GM18498 (cell line): ENCODE data around the gene NAA60.

Source experiments
- ATAC-seq: cut with Tn5 transposase; IDR thresholded peaks from one replicate; pipeline ENCODE4 v1.9.1; 2021; ENCODE audit warnings: mild to moderate bottlenecking, moderate library complexity; ENCODE audit not compliant: unreplicated experiment

The NAA60 gene

GRCh38 chr16:3443108-3444031 is at the start of gene NAA60, which contains the start of gene ZNF597:
TSS of gene NAA60 (plus strand) at chr16:3443680. CDS start at chr16:3476228, 32,548 bp downstream.
TSS of gene ZNF597 (minus strand) at chr16:3443504. CDS start at chr16:3443153, 351 bp downstream.
- ATAC-seq: peak; percentile 93

- no peak for ATAC-seq
Measured at GRCh38 chr16:3400446-3400778, 43.1 kb upstream of the NAA60 start.

GRCh38 chr16:3400779-3401688 is 42.4 kb upstream of the NAA60 start, which contains the start of the genes ZNF174 and ZSCAN32:
TSS of gene ZNF174 (plus strand) at chr16:3401215. CDS start at chr16:3402005, 790 bp downstream.
TSS of gene ZSCAN32 (minus strand) at chr16:3401004. CDS start at chr16:3397557, 3,447 bp downstream.
- peak; percentile 97 for ATAC-seq

- no peak for ATAC-seq
Measured at GRCh38 chr16:3401719-3402397, 41.6 kb upstream of the NAA60 start.

GRCh38 chr16:3408561-3409197 is 34.8 kb upstream of the NAA60 start:
- ATAC-seq: no peak

GRCh38 chr16:3413730-3414379 is 29.6 kb upstream of the NAA60 start:
- ATAC-seq: no peak

- ATAC-seq: no peak
Measured at GRCh38 chr16:3431779-3432219, 11.7 kb upstream of the NAA60 start.

GRCh38 chr16:3434373-3434772 is 9.1 kb upstream of the NAA60 start:
- no peak for ATAC-seq

- ATAC-seq: no peak
Measured at GRCh38 chr16:3439637-3440036, 3.8 kb upstream of the NAA60 start.

- ATAC-seq: no peak
Measured at GRCh38 chr16:3444032-3444388, 530 bp downstream of the NAA60 start.

- ATAC-seq: no peak
Measured at GRCh38 chr16:3454093-3454492, 10.6 kb downstream of the NAA60 start.

GRCh38 chr16:3454631-3455147 is 11.2 kb downstream of the NAA60 start:
- ATAC-seq: no peak

GRCh38 chr16:3457434-3458252 is 14.2 kb downstream of the NAA60 start:
- ATAC-seq: peak; percentile 82

- ATAC-seq: no peak
Measured at GRCh38 chr16:3458278-3458851, 14.9 kb downstream of the NAA60 start.

- no peak for ATAC-seq
Measured at GRCh38 chr16:3458852-3459361, 15.4 kb downstream of the NAA60 start.

- ATAC-seq: no peak
Measured at GRCh38 chr16:3459401-3460090, 16.1 kb downstream of the NAA60 start.

- no peak for ATAC-seq
Measured at GRCh38 chr16:3460121-3460520, 16.6 kb downstream of the NAA60 start.

- no peak for ATAC-seq
Measured at GRCh38 chr16:3460585-3460984, 17.1 kb downstream of the NAA60 start.
